Adipocyte (in vitro differentiated cells): ENCODE results near the gene SCNN1B.

Source experiments
- DNase-seq: peaks from one replicate; pipeline ENCODE4 v3.0.0-alpha.2; 2015; ENCODE audit warnings: low read depth
- H3K27me3 ChIP-seq: replicated peaks from 2 replicates; pipeline ENCODE4 v1.7.0; 2013; ENCODE audit warnings: mild to moderate bottlenecking, low read length, moderate library complexity; ENCODE audit not compliant: control insufficient read depth, insufficient read depth
- H3K36me3 ChIP-seq: 2 replicates; pipeline ENCODE4 v1.7.0; 2013; ENCODE audit warnings: low read length, mild to moderate bottlenecking, moderate library complexity; ENCODE audit not compliant: control insufficient read depth, insufficient read depth, severe bottlenecking
- H3K4me1 ChIP-seq: 2 replicates; pipeline ENCODE4 v1.7.0; 2013; ENCODE audit warnings: mild to moderate bottlenecking, low read length, moderate library complexity; ENCODE audit not compliant: control insufficient read depth, insufficient read depth
- H3K4me3 ChIP-seq: 2 replicates; pipeline ENCODE4 v1.7.0; 2013; ENCODE audit warnings: mild to moderate bottlenecking, low read length, moderate library complexity
- H3K9ac ChIP-seq: 2 replicates; pipeline ENCODE4 v1.7.0; 2013; ENCODE audit warnings: mild to moderate bottlenecking, low read length, moderate library complexity
- H3K9me3 ChIP-seq: 2 replicates; pipeline ENCODE4 v1.7.0; 2013; ENCODE audit warnings: mild to moderate bottlenecking, low read length, moderate library complexity; ENCODE audit not compliant: control insufficient read depth

SCNN1B gene

GRCh38 chr16:23323224-23324030 is 21.3 kb downstream of the SCNN1B start:
- peaks cover 6% of the 10 kb centered on the region for H3K9me3 ChIP-seq
- H3K36me3 ChIP-seq = no peaks in the 10 kb centered on the region
- no peak for DNase-seq
- H3K27me3 ChIP-seq = peaks cover 9% of the 10 kb centered on the region
- peaks cover 6% of the 10 kb centered on the region for H3K4me1 ChIP-seq
- H3K9ac ChIP-seq = no peak overlapping the region
- no peak overlapping the region for H3K4me3 ChIP-seq

- Histone ChIP-seq H3K9me3 (peaks cover 7% of the 10 kb centered on the region), H3K4me1 (peaks cover 6% of the 10 kb centered on the region), H3K36me3 (no peaks in the 10 kb centered on the region), H3K4me3 (no peak overlapping the region), H3K27me3 (peaks cover 10% of the 10 kb centered on the region), H3K9ac (no peak overlapping the region)
- no peak for DNase-seq
Observed at GRCh38 chr16:23324727-23325126, 22.6 kb downstream of the SCNN1B start.

- Histone ChIP-seq H3K9ac (no peak overlapping the region), H3K4me3 (no peak overlapping the region), H3K36me3 (no peaks in the 10 kb centered on the region), H3K9me3 (peaks cover 7% of the 10 kb centered on the region), H3K27me3 (peaks cover 18% of the 10 kb centered on the region), H3K4me1 (peaks cover 6% of the 10 kb centered on the region)
- no peak for DNase-seq
Observed at GRCh38 chr16:23327836-23328235, 25.7 kb downstream of the SCNN1B start.

- Histone ChIP-seq H3K4me1 (peaks cover 3% of the 10 kb centered on the region), H3K27me3 (peaks cover 20% of the 10 kb centered on the region), H3K9me3 (peaks cover 7% of the 10 kb centered on the region), H3K9ac (no peak overlapping the region), H3K36me3 (no peaks in the 10 kb centered on the region), H3K4me3 (no peak overlapping the region)
- DNase-seq = no peak
Observed at GRCh38 chr16:23330161-23330560, 28.1 kb downstream of the SCNN1B start.

GRCh38 chr16:23330583-23331249 is 28.6 kb downstream of the SCNN1B start:
- H3K36me3 ChIP-seq = no peaks in the 10 kb centered on the region
- peaks cover 21% of the 10 kb centered on the region for H3K27me3 ChIP-seq
- peaks cover 3% of the 10 kb centered on the region for H3K4me1 ChIP-seq
- H3K4me3 ChIP-seq = no peak overlapping the region
- H3K9ac ChIP-seq = no peak overlapping the region
- H3K9me3 ChIP-seq = peaks cover 7% of the 10 kb centered on the region
- DNase-seq = no peak

GRCh38 chr16:23333034-23333579 is 31.0 kb downstream of the SCNN1B start:
- Histone ChIP-seq H3K36me3 (no peaks in the 10 kb centered on the region), H3K9ac (no peak overlapping the region), H3K4me3 (no peak overlapping the region), H3K27me3 (peaks cover 21% of the 10 kb centered on the region), H3K4me1 (no peaks in the 10 kb centered on the region), H3K9me3 (peaks cover 6% of the 10 kb centered on the region)
- DNase-seq = no peak

- Histone ChIP-seq H3K9me3 (peaks cover 8% of the 10 kb centered on the region), H3K9ac (no peak overlapping the region), H3K4me3 (no peak overlapping the region), H3K27me3 (peaks cover 17% of the 10 kb centered on the region), H3K36me3 (no peaks in the 10 kb centered on the region), H3K4me1 (no peaks in the 10 kb centered on the region)
- no peak for DNase-seq
Observed at GRCh38 chr16:23333831-23334456, 31.8 kb downstream of the SCNN1B start.

- Histone ChIP-seq H3K9ac (no peak overlapping the region), H3K36me3 (no peaks in the 10 kb centered on the region), H3K27me3 (peaks cover 17% of the 10 kb centered on the region), H3K4me1 (no peaks in the 10 kb centered on the region), H3K4me3 (no peak overlapping the region), H3K9me3 (peaks cover 8% of the 10 kb centered on the region)
- no peak for DNase-seq
Observed at GRCh38 chr16:23334457-23334853, 32.4 kb downstream of the SCNN1B start.

GRCh38 chr16:23334950-23335349 is 32.8 kb downstream of the SCNN1B start:
- H3K36me3 ChIP-seq = no peaks in the 10 kb centered on the region
- H3K9ac ChIP-seq = no peak overlapping the region
- no peak for DNase-seq
- no peak overlapping the region for H3K4me3 ChIP-seq
- H3K4me1 ChIP-seq = no peaks in the 10 kb centered on the region
- H3K9me3 ChIP-seq = peaks cover 8% of the 10 kb centered on the region
- peaks cover 16% of the 10 kb centered on the region for H3K27me3 ChIP-seq

- Histone ChIP-seq H3K4me1 (no peaks in the 10 kb centered on the region), H3K4me3 (no peak overlapping the region), H3K27me3 (peaks cover 9% of the 10 kb centered on the region), H3K36me3 (no peaks in the 10 kb centered on the region), H3K9me3 (peaks cover 8% of the 10 kb centered on the region), H3K9ac (no peak overlapping the region)
- no peak for DNase-seq
Observed at GRCh38 chr16:23337836-23338550, 35.9 kb downstream of the SCNN1B start.

- Histone ChIP-seq H3K9ac (no peak overlapping the region), H3K27me3 (peaks cover 4% of the 10 kb centered on the region), H3K4me3 (no peak overlapping the region), H3K9me3 (peaks cover 8% of the 10 kb centered on the region), H3K4me1 (no peaks in the 10 kb centered on the region), H3K36me3 (no peaks in the 10 kb centered on the region)
- no peak for DNase-seq
Observed at GRCh38 chr16:23339787-23340186, 37.7 kb downstream of the SCNN1B start.
